ENCODE data around the gene MFNG. TPM values are rescaled to one million over a fixed set of nuclear protein-coding genes. Genes with fewer than 3 reads are reported as not detected.

The MFNG gene
- total and polyA plus RNA-seq, 3 donors from 2014 or later: 7.5 to 8.2 (median 8.1) TPM

DNA sequence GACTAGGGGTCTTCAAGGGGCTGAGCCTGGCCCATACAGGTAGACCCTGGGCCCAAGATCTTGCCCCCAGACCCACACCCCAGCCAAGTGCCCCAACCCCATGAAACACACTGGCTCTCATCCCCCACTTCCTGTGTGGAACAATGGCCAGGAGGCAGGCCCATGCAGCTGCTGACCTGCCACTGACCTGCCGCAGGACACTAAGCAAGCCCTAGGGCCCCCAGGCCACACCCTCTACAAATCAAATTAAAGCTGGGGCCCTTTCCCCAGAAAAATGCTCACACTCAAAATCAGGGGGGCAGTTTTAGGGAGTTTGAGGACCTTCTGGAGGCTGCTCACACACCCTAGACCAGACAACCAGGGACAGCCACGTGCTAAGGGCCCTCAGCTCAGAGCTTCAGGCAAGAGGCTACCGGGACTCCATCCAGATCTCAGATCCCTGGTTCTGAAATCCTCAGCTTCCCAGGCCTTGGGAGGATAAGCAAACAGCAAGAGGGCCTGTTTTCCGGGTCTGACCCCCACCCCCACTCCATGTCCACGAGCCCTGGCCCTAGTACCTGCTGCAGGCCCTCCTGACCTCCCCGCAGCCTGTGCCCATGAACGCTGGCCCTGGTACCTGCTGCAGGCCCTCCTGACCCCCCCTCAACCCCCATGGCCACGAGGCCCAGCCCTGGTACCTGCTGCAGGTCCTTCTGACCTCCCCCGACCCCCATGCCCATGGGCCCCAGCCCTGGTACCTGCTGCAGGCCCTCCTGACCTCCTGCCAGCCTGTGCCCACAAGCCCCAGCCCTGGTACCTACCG, 23.1 kb upstream of the MFNG start:
- no peaks in the 10 kb centered on the region for H3K27me3 ChIP-seq

GRCh38 chr22:37508431-37508992, 22.3 kb upstream of the MFNG start:
- 76% methylated on average over 6 to 22 of the region's 22 CpGs for WGBS, 2 donors
- no peaks in the 10 kb centered on the region for H3K9me3 ChIP-seq
- peaks cover 52% of the 10 kb centered on the region for H3K4me1 ChIP-seq

More for the DNA sequence above, 23.1 kb upstream of the MFNG start:
- TF ChIP-seq POLR2A (IDR thresholded peaks at IDR 0.05) (no peak), CTCF (IDR thresholded peaks at IDR 0.05) (no peak)
- H3K36me3 ChIP-seq (ENCODE audit: low read depth, missing control alignments): no peaks in the 10 kb centered on the region
- intact Hi-C loops (cut with DNase I; ENCODE audit: low total_unique reads): no loop called here
- H3K4me3 ChIP-seq: no peak overlapping the region
- no peak for DNase-seq
- H3K27ac ChIP-seq: peak overlapping the region in 1 of 2 donors; percentile 50
- 66 to 74% methylated on average over 5 to 9 of the region's 10 CpGs for WGBS, 2 donors
- peaks cover 48% of the 10 kb centered on the region for H3K4me1 ChIP-seq
- H3K9me3 ChIP-seq: no peaks in the 10 kb centered on the region

DNA sequence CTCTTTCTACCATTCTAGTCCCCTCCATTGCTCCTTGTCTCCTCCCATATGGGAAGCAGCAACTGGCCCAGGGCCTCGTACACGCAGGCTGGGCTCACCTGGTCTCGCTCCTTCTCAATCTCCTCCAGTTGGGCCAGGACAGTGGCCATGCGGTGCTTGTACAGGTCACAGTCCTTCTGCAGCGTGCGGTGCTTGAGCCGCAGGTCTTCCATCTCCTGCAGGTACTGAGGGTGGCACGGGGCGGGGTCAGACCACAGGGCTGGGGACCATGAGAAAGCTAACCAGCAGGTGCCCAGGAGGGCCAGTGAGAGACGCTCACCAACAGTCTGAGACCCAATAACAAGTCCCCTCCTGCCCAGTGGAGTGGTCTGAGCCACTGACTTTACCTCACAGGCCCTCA, 21.5 kb upstream of the MFNG start:
- Histone ChIP-seq H3K27ac (no peak overlapping the region), H3K36me3 (ENCODE audit: low read depth, missing control alignments) (no peaks in the 10 kb centered on the region), H3K27me3 (no peaks in the 10 kb centered on the region), H3K4me1 (peaks cover 48% of the 10 kb centered on the region), H3K4me3 (no peak overlapping the region), H3K9me3 (no peaks in the 10 kb centered on the region)
- intact Hi-C loops (cut with DNase I; ENCODE audit: low total_unique reads): no loop called here
- no peak for DNase-seq
- WGBS, 2 donors: 94 to 97% methylated on average over 9 to 10 of the region's 10 CpGs
- no peak for TF ChIP-seq POLR2A (IDR thresholded peaks at IDR 0.05)
- TF ChIP-seq CTCF (IDR thresholded peaks at IDR 0.05): no peak

More at GRCh38 chr22:37508431-37508992, 22.3 kb upstream of the MFNG start:
- peak overlapping the region in 1 of 2 donors; percentile 50 for H3K27ac ChIP-seq
- no peaks in the 10 kb centered on the region for H3K27me3 ChIP-seq
- intact Hi-C loops (cut with DNase I; ENCODE audit: low total_unique reads): no loop called here
- H3K36me3 ChIP-seq (ENCODE audit: low read depth, missing control alignments): no peaks in the 10 kb centered on the region
- H3K4me3 ChIP-seq: no peak overlapping the region
- TF ChIP-seq POLR2A (IDR thresholded peaks at IDR 0.05) (no peak), CTCF (IDR thresholded peaks at IDR 0.05) (peak in 2 of 3 experiments; percentile 7 to 19)
- DNase-seq: peak; percentile 54

GRCh38 chr22:37505989-37506388, 19.8 kb upstream of the MFNG start:
- Histone ChIP-seq H3K36me3 (ENCODE audit: low read depth, missing control alignments) (no peaks in the 10 kb centered on the region), H3K27me3 (no peaks in the 10 kb centered on the region), H3K4me3 (no peak overlapping the region), H3K27ac (no peak overlapping the region), H3K4me1 (peaks cover 52% of the 10 kb centered on the region), H3K9me3 (no peaks in the 10 kb centered on the region)
- TF ChIP-seq POLR2A (IDR thresholded peaks at IDR 0.05) (no peak), CTCF (IDR thresholded peaks at IDR 0.05) (no peak)
- intact Hi-C loops (cut with DNase I; ENCODE audit: low total_unique reads): no loop called here
- DNase-seq: no peak
- WGBS, 2 donors: 90 to 93% methylated on average over 4 to 14 of the region's 14 CpGs
